Lung (tissue), 12 donors: ENCODE data around the gene FRYL. TPM values are rescaled to one million over a fixed set of nuclear protein-coding genes. Genes with fewer than 3 reads are reported as not detected.
"Not testable (repeated sequence)": the region's sequence is repeated elsewhere in the genome, so short reads cannot be mapped to it uniquely, and the experiment has no call there.

Experiments used
- ATAC-seq: fragments of 200-7000 bp; cut with Tn5 transposase; one replicate; pipeline ENCODE4 v1.9.1; 2020; ENCODE audit warnings: moderate number of reproducible peaks; ENCODE audit not compliant: insufficient read depth, low FRiP score
- DNase-seq, 3 donors: peaks; one replicate each; pipeline ENCODE4 v3.0.0-alpha.2; 2013 to 2017
- H3K27ac ChIP-seq, 2 donors: one replicate each; pipeline ENCODE4 v1.5.1; 2013; ENCODE audit warnings: mild to moderate bottlenecking in 2 of 2, moderate library complexity in 2 of 2, control low read depth in 1 of 2, inconsistent platforms in 1 of 2, low read depth in 1 of 2, low read length in 1 of 2
- H3K27me3 ChIP-seq, 3 donors: one replicate each; pipeline ENCODE4 v1.5.1; 2013; ENCODE audit warnings: low read length in 2 of 3; ENCODE audit not compliant: control insufficient read depth in 3 of 3, insufficient read depth in 3 of 3
- H3K36me3 ChIP-seq, 4 donors: one replicate each; pipeline ENCODE4 v1.5.1; 2013; ENCODE audit warnings: low read length in 4 of 4, mild to moderate bottlenecking in 1 of 4, moderate library complexity in 1 of 4; ENCODE audit not compliant: control insufficient read depth in 4 of 4, insufficient read depth in 4 of 4
- H3K4me1 ChIP-seq, 5 donors: one replicate each; pipeline ENCODE4 v1.5.1; 2013; ENCODE audit warnings: low read length in 5 of 5, mild to moderate bottlenecking in 2 of 5, moderate library complexity in 1 of 5; ENCODE audit not compliant: control insufficient read depth in 5 of 5, insufficient read depth in 5 of 5
- H3K4me3 ChIP-seq: one replicate; pipeline ENCODE4 v1.5.1; 2013; ENCODE audit warnings: mild to moderate bottlenecking, control low read depth, moderate library complexity
- H3K9ac ChIP-seq, 2 donors: one replicate each; pipeline ENCODE4 v1.5.1; 2013; ENCODE audit warnings: low read length in 2 of 2, control low read depth in 1 of 2; ENCODE audit not compliant: insufficient read depth in 1 of 2
- H3K9me3 ChIP-seq, 4 donors: one replicate each; pipeline ENCODE4 v1.5.1; 2013; ENCODE audit warnings: low read length in 3 of 4, mild to moderate bottlenecking in 1 of 4, moderate library complexity in 1 of 4; ENCODE audit not compliant: control insufficient read depth in 4 of 4, insufficient read depth in 3 of 4
- WGBS, 2 donors: extraction: QIAGEN DNeasy Blood & Tissue Kit; methylation state at CpG; one replicate each; pipeline ENCODE4 v1.1.7; 2013; 5-methylcytosine and 5-hydroxymethylcytosine counted together
- polyA plus RNA-seq, 2 donors: library from polyadenylated mRNA; stranded (reverse); fragments of 200-250 nt; gene quantifications; one replicate each; pipeline ENCODE4 v1.2.1, GENCODE V29; 2013
- total RNA-seq, 2 donors: library from RNA; depleted of rRNA in 1 of 2; stranded (reverse); fragments of >200 nt in 1 of 2; gene quantifications; one replicate each; pipeline ENCODE4 v1.2.1, GENCODE V29; 2014 to 2021
- TF ChIP-seq, protein P1 (sequence below): IDR thresholded peaks from 2 replicates; pipeline ENCODE4 v1.5.1; 2012; ENCODE audit warnings: mild to moderate bottlenecking; ENCODE audit errors: control extremely low read depth, extremely low read depth
- donor health status: control.
- donor health status: control.
- donor health status: Bipolar disorder and iron deficiency.
- donor health status: healthy.
- donor health status: DM: yes; HTN: yes; CAD: no.

The FRYL gene
- total and polyA plus RNA-seq, 4 donors, result 12.6 to 188 (median 31.7) TPM

DNA sequence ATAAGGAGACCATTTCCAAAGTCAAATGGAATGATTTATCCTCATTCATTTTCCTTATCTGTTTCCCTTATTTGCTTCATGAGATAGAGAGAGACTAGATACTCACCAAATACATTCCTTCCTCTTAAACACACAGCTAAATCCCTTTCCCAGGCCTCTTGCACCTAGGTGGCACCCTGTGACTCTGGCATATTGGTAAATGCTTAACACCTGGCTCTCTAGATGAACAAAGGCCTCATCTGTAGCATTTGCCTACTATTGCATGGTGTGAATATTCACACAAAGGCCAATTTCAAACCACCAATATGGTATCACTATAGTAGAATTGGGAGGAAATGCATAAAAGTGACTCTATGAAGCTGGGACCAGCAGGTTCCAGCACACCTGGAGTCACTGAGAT lies 319.1 kb downstream of the FRYL start:
- peaks cover 0 to 4% (median under 1%) of the 10 kb centered on the region in 4 donors for H3K9me3 ChIP-seq
- DNase-seq (no peak), ATAC-seq (no peak)
- H3K4me3 ChIP-seq, result no peak overlapping the region
- no peak overlapping the region for H3K9ac ChIP-seq
- H3K4me1 ChIP-seq, result no peaks in the 10 kb centered on the region
- TF ChIP-seq, protein P1, sequence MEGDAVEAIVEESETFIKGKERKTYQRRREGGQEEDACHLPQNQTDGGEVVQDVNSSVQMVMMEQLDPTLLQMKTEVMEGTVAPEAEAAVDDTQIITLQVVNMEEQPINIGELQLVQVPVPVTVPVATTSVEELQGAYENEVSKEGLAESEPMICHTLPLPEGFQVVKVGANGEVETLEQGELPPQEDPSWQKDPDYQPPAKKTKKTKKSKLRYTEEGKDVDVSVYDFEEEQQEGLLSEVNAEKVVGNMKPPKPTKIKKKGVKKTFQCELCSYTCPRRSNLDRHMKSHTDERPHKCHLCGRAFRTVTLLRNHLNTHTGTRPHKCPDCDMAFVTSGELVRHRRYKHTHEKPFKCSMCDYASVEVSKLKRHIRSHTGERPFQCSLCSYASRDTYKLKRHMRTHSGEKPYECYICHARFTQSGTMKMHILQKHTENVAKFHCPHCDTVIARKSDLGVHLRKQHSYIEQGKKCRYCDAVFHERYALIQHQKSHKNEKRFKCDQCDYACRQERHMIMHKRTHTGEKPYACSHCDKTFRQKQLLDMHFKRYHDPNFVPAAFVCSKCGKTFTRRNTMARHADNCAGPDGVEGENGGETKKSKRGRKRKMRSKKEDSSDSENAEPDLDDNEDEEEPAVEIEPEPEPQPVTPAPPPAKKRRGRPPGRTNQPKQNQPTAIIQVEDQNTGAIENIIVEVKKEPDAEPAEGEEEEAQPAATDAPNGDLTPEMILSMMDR, result no peak
- no peaks in the 10 kb centered on the region for H3K27me3 ChIP-seq
- no peaks in the 10 kb centered on the region for H3K36me3 ChIP-seq
- no peak overlapping the region for H3K27ac ChIP-seq

DNA sequence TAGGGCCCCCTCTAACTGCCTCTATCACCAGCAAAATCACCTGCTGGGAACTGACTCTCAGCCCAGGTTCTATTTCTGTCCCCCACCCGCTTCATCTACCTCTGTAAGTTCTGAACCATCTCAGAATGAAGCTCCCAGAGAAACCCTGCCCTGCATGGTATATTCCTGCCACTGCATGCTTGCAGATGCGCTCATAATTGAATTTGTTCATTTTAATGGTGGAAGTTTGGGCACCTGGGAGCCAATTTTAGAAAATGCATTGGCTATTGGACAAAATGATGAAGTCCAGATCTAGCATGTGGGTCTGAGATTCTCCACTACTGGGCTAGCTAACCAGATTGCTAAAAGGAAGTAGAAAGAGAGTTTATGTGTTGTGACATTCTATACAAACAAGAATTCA lies 325.5 kb downstream of the FRYL start:
- TF ChIP-seq, protein P1, result no peak
- DNase-seq, result no peak
- WGBS, 2 donors, result 94% methylated on average over 2 of the region's 2 CpGs

GRCh38 chr4:48451656-48452055 lies 328.4 kb downstream of the FRYL start:
- not testable (repeated sequence) for H3K4me3 ChIP-seq, ATAC-seq, H3K27me3 ChIP-seq, H3K36me3 ChIP-seq, H3K4me1 ChIP-seq, H3K9me3 ChIP-seq, DNase-seq, H3K27ac ChIP-seq, H3K9ac ChIP-seq
- WGBS, 2 donors, result 88 to 96% methylated on average over 3 of the region's 3 CpGs

More for the DNA sequence above, 325.5 kb downstream of the FRYL start:
- ATAC-seq, result no peak
- Histone ChIP-seq H3K9me3 (no peaks in the 10 kb centered on the region), H3K4me3 (no peak overlapping the region), H3K9ac (no peak overlapping the region), H3K36me3 (no peaks in the 10 kb centered on the region), H3K27me3 (no peaks in the 10 kb centered on the region), H3K4me1 (no peaks in the 10 kb centered on the region), H3K27ac (no peak overlapping the region)

- Histone ChIP-seq H3K27ac (no peak overlapping the region), H3K9me3 (no peaks in the 10 kb centered on the region), H3K9ac (no peak overlapping the region), H3K4me3 (no peak overlapping the region), H3K27me3 (no peaks in the 10 kb centered on the region), H3K4me1 (no peaks in the 10 kb centered on the region), H3K36me3 (no peaks in the 10 kb centered on the region)
- ATAC-seq (no peak), DNase-seq (no peak)
- WGBS, 2 donors, result 97 to 99% methylated on average over 3 of the region's 3 CpGs
- TF ChIP-seq, protein P1, result no peak
Measured at GRCh38 chr4:48450740-48451139, 329.3 kb downstream of the FRYL start.
